H1 (cell line): ENCODE data around the gene CFDP1. TPM values are rescaled to one million over a fixed set of nuclear protein-coding genes. Genes with fewer than 3 reads are reported as not detected.
A peak's percentile ranks its signal among the peaks of the same experiment; 100 is the strongest.

Experiments
- CTCF ChIA-PET: fragments of 300-600 bp; sonication (Branson Sonifier 250); formaldehyde crosslinking; loops from one replicate; lab custom pipeline; 2021; ENCODE audit not compliant: partially characterized antibody; lab: Charles Lee
- POLR2A ChIA-PET: fragments of 300-600 bp; sonication (Branson Sonifier 250); formaldehyde crosslinking; loops from one replicate; lab custom pipeline; 2021; ENCODE audit warnings: inconsistent platforms; ENCODE audit not compliant: partially characterized antibody; lab: Charles Lee
- DNase-seq, 2 experiments: peaks; one replicate each; pipeline versions ENCODE4 v3.0.0 to v3.0.0-alpha.2; 2010 to 2022; ENCODE audit warnings: low spot score in 2 of 2, low read depth in 1 of 2, mixed read lengths in 1 of 2
- FAIRE-seq: peaks from 2 replicates; lab custom pipeline; 2011; peaks lifted over from hg19 to GRCh38; lab: Jason Lieb, UNC
- H2AFZ ChIP-seq: 2 replicates; pipeline ENCODE4 v1.8.1; 2012; ENCODE audit warnings: low read length, inconsistent platforms
- H2AK5ac ChIP-seq: 2 replicates; pipeline ENCODE4 v1.6.1; 2013; ENCODE audit warnings: low read depth, low read length
- H2BK120ac ChIP-seq: replicated peaks from 2 replicates; pipeline ENCODE3; 2013; ENCODE audit warnings: low read depth, low read length, inconsistent platforms
- H2BK12ac ChIP-seq: 2 replicates; pipeline ENCODE4 v1.6.1; 2013; ENCODE audit warnings: low read depth, low read length
- H2BK15ac ChIP-seq: 2 replicates; pipeline ENCODE4 v1.6.1; 2013; ENCODE audit warnings: low read length
- H2BK20ac ChIP-seq: 2 replicates; pipeline ENCODE4 v1.6.1; 2013; ENCODE audit warnings: low read length
- H2BK5ac ChIP-seq: 2 replicates; pipeline ENCODE4 v1.6.1; 2013; ENCODE audit warnings: low read depth, low read length
- H3K14ac ChIP-seq: 2 replicates; pipeline ENCODE4 v1.6.1; 2013; ENCODE audit warnings: inconsistent platforms; ENCODE audit not compliant: insufficient read length
- H3K18ac ChIP-seq: 2 replicates; pipeline ENCODE4 v1.6.1; 2013; ENCODE audit warnings: low read length; ENCODE audit errors: extremely low read depth
- H3K23ac ChIP-seq: 2 replicates; pipeline ENCODE4 v1.6.1; 2013; ENCODE audit warnings: inconsistent platforms; ENCODE audit not compliant: insufficient read length
- H3K23me2 ChIP-seq: 2 replicates; pipeline ENCODE4 v1.6.1; 2013; ENCODE audit warnings: low read depth, low read length
- H3K27ac ChIP-seq: 2 replicates; pipeline ENCODE4 v1.6.1; 2011; ENCODE audit warnings: low read depth, low read length, inconsistent platforms
- H3K27me3 ChIP-seq, 4 experiments: replicated peaks in 1 of 4; 1 replicate in 1 of 4; 2 replicates in 3 of 4; pipeline versions ENCODE4 v1.6.1 to v1.8.1; 2011 to 2013; ENCODE audit warnings: low read length in 3 of 4, mild to moderate bottlenecking in 3 of 4, inconsistent platforms in 2 of 4, mixed read lengths in 2 of 4, moderate library complexity in 1 of 4; ENCODE audit not compliant: control insufficient read depth in 3 of 4, insufficient read depth in 3 of 4; ENCODE audit errors: extremely low read depth in 1 of 4
- H3K36me3 ChIP-seq, 4 experiments: 2 replicates each; pipeline versions ENCODE4 v1.6.1 to v1.8.1; 2011 to 2013; ENCODE audit warnings: mild to moderate bottlenecking in 4 of 4, low read length in 3 of 4, moderate library complexity in 2 of 4, control low read depth in 1 of 4, inconsistent platforms in 1 of 4; ENCODE audit not compliant: insufficient read depth in 4 of 4, control insufficient read depth in 2 of 4
- H3K4ac ChIP-seq: replicated peaks from 2 replicates; pipeline ENCODE3; 2013; ENCODE audit warnings: low read length, low read depth, mixed read lengths, inconsistent platforms; ENCODE audit not compliant: insufficient read length
- H3K4me1 ChIP-seq, 4 experiments: replicated peaks in 1 of 4; 1 replicate in 1 of 4; 2 replicates in 3 of 4; pipeline versions ENCODE4 v1.6.1 to v1.8.1; 2011 to 2013; ENCODE audit warnings: low read length in 3 of 4, inconsistent platforms in 2 of 4, mixed read lengths in 1 of 4; ENCODE audit not compliant: insufficient read depth in 4 of 4, control insufficient read depth in 3 of 4
- H3K4me2 ChIP-seq, 2 experiments: 2 replicates each; pipeline versions ENCODE4 v1.6.1 to v1.8.1; 2011 to 2013; ENCODE audit warnings: low read depth in 2 of 2, low read length in 2 of 2, control low read depth in 1 of 2, inconsistent platforms in 1 of 2, mild to moderate bottlenecking in 1 of 2; ENCODE audit not compliant: insufficient read depth in 1 of 2
- H3K4me3 ChIP-seq, 4 experiments: fragments of 200-600, 300-600 bp in 1 of 4; sonication (generic), shearing (Covaris generic), sonication (Bioruptor Twin) in 1 of 4; 2 replicates each; pipeline versions ENCODE4 v1.5.1 to v1.8.1; 2011 to 2016; ENCODE audit warnings: low read length in 4 of 4, low read depth in 3 of 4, control low read depth in 2 of 4, inconsistent platforms in 2 of 4, mild to moderate bottlenecking in 2 of 4, mixed read lengths in 1 of 4, moderate library complexity in 1 of 4; ENCODE audit not compliant: insufficient read depth in 2 of 4; ENCODE audit errors: extremely low read depth in 1 of 4
- H3K56ac ChIP-seq: replicated peaks from 2 replicates; pipeline ENCODE3; 2013; ENCODE audit warnings: low read depth, mild to moderate bottlenecking, mixed read lengths, low read length, inconsistent platforms; ENCODE audit not compliant: insufficient read length
- H3K79me1 ChIP-seq: 2 replicates; pipeline ENCODE4 v1.6.1; 2013; ENCODE audit warnings: low read depth, low read length, control low read depth
- H3K79me2 ChIP-seq, 2 experiments: 2 replicates each; pipeline versions ENCODE4 v1.6.1 to v1.8.1; 2012 to 2013; ENCODE audit warnings: low read length in 2 of 2, mild to moderate bottlenecking in 2 of 2, inconsistent platforms in 1 of 2; ENCODE audit not compliant: insufficient read depth in 2 of 2, control insufficient read depth in 1 of 2
- H3K9ac ChIP-seq, 4 experiments: replicated peaks in 1 of 4; 1 replicate in 1 of 4; 2 replicates in 3 of 4; pipeline versions ENCODE4 v1.6.1 to v1.8.1; 2011 to 2013; ENCODE audit warnings: low read depth in 3 of 4, low read length in 3 of 4, control low read depth in 2 of 4, mild to moderate bottlenecking in 2 of 4, moderate library complexity in 2 of 4, inconsistent platforms in 1 of 4; ENCODE audit errors: extremely low read depth in 1 of 4
- H3K9me3 ChIP-seq, 2 experiments: 2 replicates each; pipeline versions ENCODE4 v1.6.1 to v1.8.1; 2012 to 2013; ENCODE audit warnings: mild to moderate bottlenecking in 2 of 2, moderate library complexity in 2 of 2, control low read depth in 1 of 2, inconsistent platforms in 1 of 2, low read depth in 1 of 2, low read length in 1 of 2, mixed read lengths in 1 of 2; ENCODE audit not compliant: insufficient read depth in 2 of 2
- H4K20me1 ChIP-seq, 2 experiments: replicated peaks in 1 of 2; 2 replicates each; pipeline versions ENCODE3 to v1.8.1; 2011 to 2013; ENCODE audit warnings: inconsistent platforms in 2 of 2, low read length in 2 of 2, mild to moderate bottlenecking in 1 of 2; ENCODE audit not compliant: insufficient read depth in 2 of 2, control insufficient read depth in 1 of 2
- H4K5ac ChIP-seq: 2 replicates; pipeline ENCODE4 v1.6.1; 2013; ENCODE audit warnings: low read length, low read depth, mixed read lengths, inconsistent platforms; ENCODE audit not compliant: insufficient read length
- H4K8ac ChIP-seq: 2 replicates; pipeline ENCODE4 v1.8.0; 2013; ENCODE audit warnings: mild to moderate bottlenecking, moderate library complexity, low read length, inconsistent platforms; ENCODE audit not compliant: insufficient read depth; ENCODE audit errors: extremely low read depth
- H4K91ac ChIP-seq: replicated peaks from 2 replicates; pipeline ENCODE3; 2013; ENCODE audit warnings: low read length, mixed read lengths, inconsistent platforms; ENCODE audit not compliant: insufficient read length
- BRCA1 ChIP-seq: IDR thresholded peaks from 2 replicates; pipeline ENCODE4 v1.6.1; 2012; ENCODE audit warnings: low read depth, low read length, improper control_type of control experiment
- EP300 ChIP-seq, 2 experiments: IDR thresholded peaks; 1 replicate in 1 of 2; 2 replicates in 1 of 2; pipeline ENCODE4 v1.6.1; 2011 to 2012; ENCODE audit warnings: low read depth in 2 of 2, low read length in 2 of 2, mild to moderate bottlenecking in 2 of 2, borderline replicate concordance in 1 of 2, inconsistent platforms in 1 of 2, moderate library complexity in 1 of 2
- FOSL1 ChIP-seq: IDR thresholded peaks from 2 replicates; pipeline ENCODE4 v1.6.1; 2011; ENCODE audit warnings: mild to moderate bottlenecking, low read depth, low read length, moderate library complexity; ENCODE audit not compliant: insufficient read depth
- KDM4A ChIP-seq: IDR thresholded peaks from one replicate; pipeline ENCODE4 v1.7.1; 2012; ENCODE audit warnings: low read depth, mild to moderate bottlenecking, moderate library complexity, low read length, inconsistent platforms; ENCODE audit not compliant: severe bottlenecking
- NRF1 ChIP-seq: IDR thresholded peaks from 2 replicates; pipeline ENCODE4 v1.6.1; 2011; ENCODE audit warnings: mild to moderate bottlenecking, low read depth, low read length, improper control_type of control experiment
- POLR2A ChIP-seq, 2 experiments: IDR thresholded peaks; 1 replicate in 1 of 2; 2 replicates in 1 of 2; pipeline ENCODE4 v1.6.1; 2011; ENCODE audit warnings: low read depth in 2 of 2, low read length in 2 of 2, mild to moderate bottlenecking in 2 of 2; ENCODE audit errors: control extremely low read depth in 1 of 2
- RAD21 ChIP-seq, 2 experiments: IDR thresholded peaks in 1 of 2; conservative IDR thresholded peaks in 1 of 2; 2 replicates each; pipeline ENCODE4 v1.6.1; 2011; ENCODE audit warnings: low read depth in 2 of 2, low read length in 2 of 2, improper control_type of control experiment in 1 of 2, inconsistent platforms in 1 of 2, mild to moderate bottlenecking in 1 of 2, moderate library complexity in 1 of 2
- RBBP5 ChIP-seq: IDR thresholded peaks from 2 replicates; pipeline ENCODE4 v1.7.1; 2012; ENCODE audit warnings: low read depth, mild to moderate bottlenecking, inconsistent platforms, low read length, moderate library complexity, borderline replicate concordance
- TBP ChIP-seq: IDR thresholded peaks from 2 replicates; pipeline ENCODE4 v1.6.1; 2011; ENCODE audit warnings: low read depth, low read length, improper control_type of control experiment
- WGBS, 2 experiments: shearing (Covaris generic) in 1 of 2; methylation state at CpG; one replicate each; pipeline versions ENCODE4 v1.1.6 to v1.1.7; 2013 to 2015; ENCODE audit warnings: low lambda C conversion rate in 2 of 2, mixed read lengths in 2 of 2, inconsistent platforms in 1 of 2, low coverage in 1 of 2, missing lambda C conversion rate in 1 of 2; ENCODE audit not compliant: insufficient replicate concordance in 2 of 2, insufficient coverage in 1 of 2, insufficient read length in 1 of 2; ENCODE audit errors: extremely low coverage in 1 of 2, missing lambda C conversion rate in 1 of 2; 5-methylcytosine and 5-hydroxymethylcytosine counted together
- polyA plus RNA-seq, 7 experiments: library from polyadenylated mRNA; depleted of rRNA in 3 of 7; stranded (reverse) in 5 of 7; unstranded in 2 of 7; fragments of >200 nt in 5 of 7; fragments of 200-250 nt in 2 of 7; gene quantifications; 1 replicate in 5 of 7; 2 replicates in 1 of 7; 4 replicates in 1 of 7; pipeline versions ENCODE4 v1.2.1 to v1.2.3, GENCODE V29; 2011 to 2013; ENCODE audit warnings: missing spikeins in 2 of 7, mixed read lengths in 2 of 7
- total RNA-seq: library from RNA; stranded (reverse); fragmentation: NEBNext Ultra II Directional; extraction: Animal tissue kit (Norgen Biotek cat#: 25700); gene quantifications from 2 replicates; pipeline ENCODE4 v1.2.1, GENCODE V29; 2021

Gene CFDP1
- total and polyA plus RNA-seq, 2 of the 8 experiments (the other 6 are each of a cell fraction or from before 2014, with no cell fraction given): 25.5 to 77.3 TPM

DNA sequence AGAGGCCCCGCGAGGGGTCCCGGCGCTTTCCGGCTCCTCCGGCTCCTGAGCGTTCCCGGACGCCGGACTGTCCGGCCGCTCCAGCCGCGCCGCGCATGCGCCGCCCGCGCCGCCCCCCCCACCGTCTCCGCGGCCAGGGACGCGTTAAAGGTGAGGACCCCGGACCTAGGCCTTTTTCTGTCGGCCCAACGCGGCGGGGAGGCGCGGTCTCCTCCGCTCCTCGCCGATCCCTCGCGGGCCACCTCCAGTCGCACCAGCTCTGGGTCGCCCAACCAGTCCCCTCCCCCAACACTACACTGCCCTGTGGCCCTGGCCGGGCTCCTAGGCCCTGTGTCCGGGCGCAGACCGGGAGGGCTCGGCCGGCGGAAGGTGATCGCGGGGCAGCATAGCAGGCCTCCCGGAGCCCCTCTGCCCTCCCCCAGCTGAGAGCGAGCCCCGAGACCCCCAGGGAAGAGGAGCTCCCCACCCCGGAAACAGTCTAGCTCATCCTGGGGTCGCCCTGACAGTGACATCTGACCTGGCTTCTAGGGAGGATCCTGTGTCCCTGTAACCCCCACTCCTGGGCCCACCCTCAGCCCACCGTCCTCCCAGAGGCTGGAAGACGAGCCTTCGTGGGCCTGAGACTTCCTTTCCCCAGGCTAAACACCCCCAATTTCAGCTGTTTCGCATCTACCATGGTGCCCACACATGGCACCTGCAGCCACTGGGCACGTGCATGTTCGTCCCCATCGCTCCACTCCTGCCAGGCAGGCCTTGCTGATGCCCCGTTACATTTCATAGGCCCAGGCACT, 167.2 kb downstream of the CFDP1 start:
- Histone ChIP-seq H3K36me3 (no peaks in the 10 kb centered on the region), H3K4me3 (peak overlapping the region; percentile 76 to 99 (median 83)), H3K18ac (peak overlapping the region; percentile 95), H4K8ac (peak overlapping the region; percentile 19), H3K14ac (no peak overlapping the region), H3K9me3 (no peaks in the 10 kb centered on the region), H4K91ac (peak overlapping the region; percentile 99), H3K4me1 (peaks cover 0 to 31% (median 23%) of the 10 kb centered on the region in 4 experiments; a peak in 6 of 7 replicates), H3K4ac (peak overlapping the region; percentile 87), H2BK12ac (peak overlapping the region; percentile 81; the same call in 1 of the 2 replicates), H3K27me3 (no peaks in the 10 kb centered on the region), H2BK120ac (no peak overlapping the region), H2AK5ac (peak overlapping the region; percentile 90; the same call in 1 of the 2 replicates), H4K5ac (peak overlapping the region; percentile 28), H3K4me2 (peak overlapping the region; percentile 79 to 92), H2AFZ (peak overlapping the region; percentile 49), H3K23ac (no peak overlapping the region), H3K23me2 (peaks cover 11% of the 10 kb centered on the region; the same call in 1 of the 2 replicates), H3K56ac (peak overlapping the region; percentile 73), H3K79me2 (peaks cover 0 to 44% of the 10 kb centered on the region in 2 experiments; a peak in 2 of 4 replicates), H4K20me1 (peaks cover 12 to 26% of the 10 kb centered on the region in 2 experiments), H2BK20ac (peak overlapping the region; percentile 72; the same call in 1 of the 2 replicates), H2BK15ac (peak overlapping the region; percentile 90), H3K9ac (peak overlapping the region in 3 of 4 experiments; percentile 68 to 78 (median 75); a peak in 5 of 7 replicates), H3K79me1 (peaks cover 26% of the 10 kb centered on the region), H2BK5ac (peak overlapping the region; percentile 66; the same call in 1 of the 2 replicates), H3K27ac (no peak overlapping the region)
- CTCF ChIA-PET: interaction anchor here (1.4 to 3.5 kb wide), 7 partner anchors 9 to 67 kb away, joined by 3 to 20 read pairs (median 7); no protein-coding TSS in a partner anchor
- DNase-seq (peak in 1 of 2 experiments; percentile 93), FAIRE-seq (no peak)
- POLR2A ChIA-PET: interaction anchor here (0.7 to 9.2 kb wide), 9 partner anchors 13 to 250 kb away, joined by 3 to 158 read pairs (median 6); partner anchors contain the start of gene BCAR1
- whole genome bisulfite sequencing, 2 experiments: 25% methylated on average over 38 of the region's 62 CpGs; no CpG with 5 or more reads in 1 of the 2 experiments
- peak; percentile 85 for TF ChIP-seq NRF1
- no peak for TF ChIP-seq EP300 (IDR thresholded peaks at IDR 0.05; ENCODE audit: borderline replicate concordance in 1 of 2, low read depth in 2 of 2, low read length in 2 of 2)
- 0 out of 2 replicates have a peak, but pooled peaks have one; percentile 22 for TF ChIP-seq RBBP5
- peak in 1 of 2 experiments; percentile 65; a peak in 2 of 3 replicates for TF ChIP-seq POLR2A (IDR thresholded peaks at IDR 0.05; ENCODE audit: control extremely low read depth in 1 of 2, low read depth in 2 of 2, low read length in 2 of 2)
- peak; percentile 40 to 44 for TF ChIP-seq RAD21 (IDR thresholded peaks at IDR 0.05 in 1 of 2, conservative IDR thresholded peaks at IDR 0.05 in 1 of 2; ENCODE audit: low read depth in 2 of 2, low read length in 2 of 2)
- no peak for TF ChIP-seq KDM4A
- TF ChIP-seq FOSL1: no peak
- TF ChIP-seq BRCA1: no peak
- TF ChIP-seq TBP: 0 out of 2 replicates have a peak, but pooled peaks have one; percentile 11
